Suprapubic skin (tissue), 3 donors: ENCODE results near the gene SCRN3.

ENCODE experiments used
- EP300 ChIP-seq: sonication (generic); formaldehyde crosslinking; IDR thresholded peaks from one replicate; pipeline ENCODE4 v1.6.1; 2017; ENCODE audit warnings: antibody characterized with exemption
- TF ChIP-seq, protein P1 (sequence below), 2 donors: fragments of 200-600 bp in 1 of 2; fragments of 450-650 bp in 1 of 2; sonication (generic) in 1 of 2; IDR thresholded peaks; one replicate each; pipeline ENCODE4 v1.5.1; 2016 to 2019; ENCODE audit warnings: antibody characterized with exemption in 2 of 2, mild to moderate bottlenecking in 1 of 2, moderate library complexity in 1 of 2

- TF ChIP-seq, protein P1, sequence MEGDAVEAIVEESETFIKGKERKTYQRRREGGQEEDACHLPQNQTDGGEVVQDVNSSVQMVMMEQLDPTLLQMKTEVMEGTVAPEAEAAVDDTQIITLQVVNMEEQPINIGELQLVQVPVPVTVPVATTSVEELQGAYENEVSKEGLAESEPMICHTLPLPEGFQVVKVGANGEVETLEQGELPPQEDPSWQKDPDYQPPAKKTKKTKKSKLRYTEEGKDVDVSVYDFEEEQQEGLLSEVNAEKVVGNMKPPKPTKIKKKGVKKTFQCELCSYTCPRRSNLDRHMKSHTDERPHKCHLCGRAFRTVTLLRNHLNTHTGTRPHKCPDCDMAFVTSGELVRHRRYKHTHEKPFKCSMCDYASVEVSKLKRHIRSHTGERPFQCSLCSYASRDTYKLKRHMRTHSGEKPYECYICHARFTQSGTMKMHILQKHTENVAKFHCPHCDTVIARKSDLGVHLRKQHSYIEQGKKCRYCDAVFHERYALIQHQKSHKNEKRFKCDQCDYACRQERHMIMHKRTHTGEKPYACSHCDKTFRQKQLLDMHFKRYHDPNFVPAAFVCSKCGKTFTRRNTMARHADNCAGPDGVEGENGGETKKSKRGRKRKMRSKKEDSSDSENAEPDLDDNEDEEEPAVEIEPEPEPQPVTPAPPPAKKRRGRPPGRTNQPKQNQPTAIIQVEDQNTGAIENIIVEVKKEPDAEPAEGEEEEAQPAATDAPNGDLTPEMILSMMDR (IDR thresholded peaks at IDR 0.05), result no peak
- no peak for TF ChIP-seq EP300
These were observed 44.4 kb downstream of the SCRN3 start for GRCh38 chr2:174439950-174440349.
